ENCODE measurements around the gene SH3BGRL3.
A peak's percentile ranks its signal among the peaks of the same experiment; 100 is the strongest.
"Not testable (repeated sequence)": the region's sequence is repeated elsewhere in the genome, so short reads cannot be mapped to it uniquely, and the experiment has no call there.

SH3BGRL3 gene

GRCh38 chr1:26318338-26319064, 38.6 kb downstream of the SH3BGRL3 start:
- DNase-seq, result no peak

- no peak for DNase-seq
Measured at GRCh38 chr1:26320896-26321295, 41.0 kb downstream of the SH3BGRL3 start.

DNA sequence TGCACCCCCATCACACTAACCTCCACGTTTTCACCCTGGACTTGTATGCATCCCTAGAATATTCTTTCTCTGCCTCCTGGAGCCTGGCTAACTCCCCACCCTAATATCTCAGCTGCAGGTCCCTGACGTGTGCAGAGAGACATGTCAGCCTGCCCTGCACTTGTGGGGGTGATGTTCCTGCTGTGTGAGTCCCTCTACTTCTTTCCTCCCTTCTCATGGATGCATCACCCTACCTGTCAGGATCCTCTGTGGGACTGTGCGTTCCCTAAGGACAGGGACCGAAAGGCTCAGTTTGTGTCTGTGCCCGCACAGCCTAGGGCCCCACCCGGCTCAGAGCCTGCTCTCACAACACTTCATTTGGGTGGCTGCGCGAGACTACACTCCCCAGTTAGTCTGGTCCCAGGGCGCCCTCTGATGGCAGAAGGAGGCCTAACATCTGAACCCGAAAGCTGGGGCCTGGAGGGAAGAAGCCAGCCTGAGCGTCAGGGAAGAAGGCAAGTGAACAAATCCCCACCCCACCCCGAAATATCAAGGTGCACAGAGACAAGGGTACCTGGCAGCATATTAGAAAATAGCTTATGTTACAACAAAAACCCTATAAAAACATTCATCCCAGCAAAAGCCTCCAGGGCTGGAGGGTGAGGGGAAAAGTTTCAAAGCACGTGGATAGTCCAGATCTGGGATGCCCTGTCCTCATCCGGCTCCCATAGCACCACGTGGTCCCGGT, 41.6 kb downstream of the SH3BGRL3 start:
- peak; percentile 7 to 62 for DNase-seq

DNA sequence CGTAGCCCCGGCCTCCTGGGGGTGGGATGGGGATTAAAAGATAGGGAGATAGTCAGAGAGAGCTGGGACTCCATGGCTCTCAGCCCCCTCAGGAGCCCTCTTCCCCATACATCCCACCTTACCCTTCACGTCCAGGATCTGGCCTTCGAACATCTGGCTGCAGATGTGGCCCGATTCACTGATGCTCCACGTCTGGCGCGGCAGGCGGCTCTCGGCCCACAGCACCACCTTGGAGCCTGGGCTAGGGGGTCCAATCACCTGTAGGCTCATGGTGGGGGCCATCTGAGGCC, 42.1 kb downstream of the SH3BGRL3 start:
- DNase-seq, result no peak

- DNase-seq, result no peak
Measured at GRCh38 chr1:26323382-26323781, 43.5 kb downstream of the SH3BGRL3 start.

- DNase-seq, result no peak
Measured at GRCh38 chr1:26324550-26324949, 44.7 kb downstream of the SH3BGRL3 start.

DNA sequence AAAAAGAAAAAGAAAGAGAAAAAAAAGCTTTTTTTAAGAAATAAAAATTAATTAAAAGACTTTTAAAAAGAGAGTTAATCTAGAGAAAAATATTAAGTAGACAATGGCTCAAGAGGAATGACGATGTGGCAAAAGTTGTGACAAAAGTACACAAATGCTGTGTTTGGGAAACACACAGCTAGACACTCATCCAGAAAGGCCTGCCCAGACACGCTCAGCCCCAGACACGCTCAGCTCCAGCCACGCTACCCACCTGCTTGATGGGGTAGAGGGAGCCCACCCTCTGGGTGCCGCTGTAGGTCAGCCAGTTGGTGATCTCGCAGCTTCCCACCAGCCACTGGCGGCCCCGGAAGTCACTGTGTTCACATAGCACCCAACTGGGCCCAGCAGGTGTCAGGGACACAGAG, 48.1 kb downstream of the SH3BGRL3 start:
- DNase-seq, result no peak

- no peak for DNase-seq
Measured at GRCh38 chr1:26328597-26328996, 48.7 kb downstream of the SH3BGRL3 start.

DNA sequence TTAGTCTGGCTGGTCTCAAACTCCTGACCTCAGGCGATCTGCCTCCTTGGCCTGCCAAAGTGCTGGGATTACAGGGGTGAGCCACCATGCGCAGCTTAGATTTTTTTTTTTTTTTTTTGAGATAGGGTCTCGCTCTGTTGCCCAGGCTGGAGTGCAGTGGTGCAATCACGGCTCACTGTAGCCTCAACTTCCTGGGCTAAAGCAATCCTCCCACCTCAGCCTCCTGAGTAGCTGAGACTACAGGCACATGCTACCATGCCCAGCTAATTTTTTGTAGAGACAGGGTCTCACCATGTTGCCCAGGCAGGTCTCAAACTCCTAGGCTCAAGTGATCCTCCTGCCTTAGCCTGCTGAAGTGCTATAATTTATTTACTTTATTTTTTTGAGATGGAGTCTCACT, 49.5 kb downstream of the SH3BGRL3 start:
- not testable (repeated sequence) for DNase-seq

- no peak for DNase-seq
Measured at GRCh38 chr1:26330276-26330675, 50.4 kb downstream of the SH3BGRL3 start.

Data from NCI-H1930 (cell line).